Measurements from ENCODE around the gene SDR9C7.
"Not testable (repeated sequence)": the region's sequence is repeated elsewhere in the genome, so short reads cannot be mapped to it uniquely, and the experiment has no call there.

SDR9C7 gene

GRCh38 chr12:56916296-56916995 is 17.8 kb downstream of the SDR9C7 start:
- no peak for DNase-seq (ENCODE audit: low spot score)

GRCh38 chr12:56914724-56915123 is 19.5 kb downstream of the SDR9C7 start:
- DNase-seq (ENCODE audit: low spot score): no peak

DNA sequence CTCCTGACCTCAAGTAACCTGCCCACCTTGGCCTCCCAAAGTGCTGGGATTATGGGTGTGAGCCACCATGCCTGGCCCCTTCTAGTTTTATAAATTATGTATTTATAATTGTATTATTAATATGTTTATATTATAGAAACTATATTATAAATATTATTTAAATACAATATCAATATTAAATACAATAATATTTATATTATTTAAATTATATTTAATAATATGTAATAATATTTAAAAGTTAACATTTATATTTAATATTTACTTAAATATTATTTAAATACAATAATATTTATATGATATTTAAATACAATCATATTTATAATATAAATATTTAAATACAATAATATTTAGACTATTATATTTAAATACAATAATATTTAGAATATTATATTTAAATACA is 20.0 kb downstream of the SDR9C7 start:
- no peak for DNase-seq (ENCODE audit: low spot score)

GRCh38 chr12:56909403-56909802 is 24.8 kb downstream of the SDR9C7 start:
- not testable (repeated sequence) for DNase-seq (ENCODE audit: low spot score)

DNA sequence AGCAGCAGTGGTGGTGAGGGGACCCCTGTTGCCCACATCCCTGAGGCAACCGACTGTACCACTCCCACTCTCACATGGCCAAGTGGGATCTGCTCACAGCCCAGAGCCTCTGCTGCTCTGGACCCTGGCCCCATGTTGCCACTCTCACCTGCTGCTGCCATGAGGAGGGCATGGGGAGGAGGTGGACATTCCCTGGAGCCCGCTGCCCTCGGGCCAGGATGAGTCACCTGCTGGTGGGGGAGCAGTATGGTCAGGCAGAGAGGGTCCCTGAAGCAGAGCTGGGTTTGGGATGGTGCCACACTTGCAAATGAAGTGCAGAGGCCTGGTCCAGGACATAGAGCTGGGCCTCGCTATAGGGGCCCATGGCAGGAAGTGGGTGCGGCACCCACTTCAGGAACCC is 26.1 kb downstream of the SDR9C7 start:
- DNase-seq (ENCODE audit: low spot score): no peak

GRCh38 chr12:56905852-56906251 is 28.4 kb downstream of the SDR9C7 start:
- no peak for DNase-seq (ENCODE audit: low spot score)

DNA sequence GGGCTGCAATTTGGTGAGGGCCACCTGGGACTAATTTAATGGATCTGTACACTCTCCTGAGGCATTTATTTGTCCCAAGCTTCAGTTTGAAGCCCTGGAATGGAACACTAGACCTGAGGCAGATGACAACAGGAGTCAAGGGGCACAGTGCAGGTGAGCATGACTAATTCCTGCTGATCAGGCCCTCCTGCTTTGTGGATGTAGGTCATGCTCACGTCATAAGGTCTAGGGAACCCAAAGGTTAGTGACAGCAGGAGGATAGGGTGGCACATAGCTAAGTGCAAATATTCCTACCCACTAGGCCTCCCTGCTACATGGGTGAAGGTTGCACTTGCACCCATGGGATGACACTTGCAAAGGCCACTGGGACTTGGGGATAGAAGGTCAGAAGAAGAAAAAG is 30.8 kb downstream of the SDR9C7 start:
- no peak for DNase-seq (ENCODE audit: low spot score)

GRCh38 chr12:56901313-56901712 is 32.9 kb downstream of the SDR9C7 start:
- DNase-seq (ENCODE audit: low spot score): not testable (repeated sequence)

DNA sequence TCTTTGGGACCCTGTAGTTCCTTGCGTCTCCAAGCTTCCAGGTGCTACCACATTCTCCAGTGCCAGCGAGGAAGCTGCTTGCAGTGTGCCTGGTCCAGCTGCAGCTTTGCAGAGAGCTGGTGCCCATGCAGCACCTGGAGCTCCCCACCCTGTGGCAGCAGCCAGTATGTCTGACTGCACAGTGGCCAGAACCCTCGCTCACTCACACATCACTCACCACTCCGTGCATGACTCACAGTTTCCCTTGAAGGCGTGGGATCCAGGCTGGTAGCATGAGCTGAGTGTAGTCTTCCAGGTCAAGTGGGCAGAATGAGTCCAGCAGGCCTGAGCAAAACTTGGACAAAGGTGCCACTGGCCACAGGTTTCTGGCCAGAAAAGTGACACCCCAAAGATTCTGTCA is 33.6 kb downstream of the SDR9C7 start:
- DNase-seq (ENCODE audit: low spot score): no peak

GRCh38 chr12:56898938-56899337 is 35.3 kb downstream of the SDR9C7 start:
- DNase-seq (ENCODE audit: low spot score): no peak

DNA sequence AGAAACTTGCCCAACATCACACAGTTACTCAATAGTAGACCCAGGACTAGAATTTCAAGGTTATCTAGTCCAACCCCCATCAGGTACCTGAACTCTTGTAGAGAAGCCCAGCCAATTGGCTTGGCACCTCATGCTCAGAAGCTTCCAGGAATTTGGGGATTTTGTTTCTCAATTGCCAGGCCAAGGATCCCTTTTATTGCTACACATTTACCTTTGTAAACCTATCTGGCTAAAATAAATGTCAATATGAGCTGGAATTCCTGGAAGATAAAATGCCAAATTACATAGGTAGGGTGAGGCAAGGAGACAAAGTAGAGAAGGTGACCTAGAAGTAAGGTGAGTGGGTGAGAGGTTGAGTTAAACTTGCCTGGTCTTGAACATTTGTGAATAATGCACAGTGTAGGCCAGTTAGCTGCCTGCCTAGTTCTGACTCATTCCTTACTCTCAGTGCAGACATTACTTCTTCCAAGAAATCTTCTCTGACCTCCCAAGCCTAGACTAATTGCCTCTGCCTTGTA is 36.3 kb downstream of the SDR9C7 start:
- no peak for DNase-seq (ENCODE audit: low spot score)

- DNase-seq (ENCODE audit: low spot score): no peak
These were observed 38.1 kb downstream of the SDR9C7 start for GRCh38 chr12:56896082-56896481.

GRCh38 chr12:56894698-56895368 is 39.4 kb downstream of the SDR9C7 start:
- no peak for DNase-seq (ENCODE audit: low spot score)

- DNase-seq (ENCODE audit: low spot score): not testable (repeated sequence)
These were observed 42.3 kb downstream of the SDR9C7 start for GRCh38 chr12:56891885-56892284.

DNA sequence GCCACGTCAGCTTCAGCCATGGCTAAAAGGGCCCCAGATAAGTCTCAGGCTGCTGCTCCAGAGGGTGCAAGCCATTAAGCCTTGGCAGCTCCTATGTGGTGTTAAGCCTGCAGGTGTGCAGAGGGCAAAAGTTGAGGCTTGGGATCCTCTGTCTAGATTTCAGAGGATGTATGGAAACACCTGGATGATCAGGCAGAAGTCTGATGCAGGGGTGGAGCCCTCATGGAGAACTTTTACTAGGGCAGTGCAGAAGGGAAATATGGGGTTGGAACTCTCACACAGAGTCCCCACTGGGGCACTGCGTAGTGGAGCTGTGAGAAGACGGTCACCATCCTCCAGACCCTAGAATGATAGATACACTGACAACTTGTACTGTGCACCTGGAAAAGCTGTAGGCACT is 47.9 kb downstream of the SDR9C7 start:
- no peak for DNase-seq (ENCODE audit: low spot score)

GRCh38 chr12:56885316-56885715 is 48.9 kb downstream of the SDR9C7 start:
- no peak for DNase-seq (ENCODE audit: low spot score)

DNA sequence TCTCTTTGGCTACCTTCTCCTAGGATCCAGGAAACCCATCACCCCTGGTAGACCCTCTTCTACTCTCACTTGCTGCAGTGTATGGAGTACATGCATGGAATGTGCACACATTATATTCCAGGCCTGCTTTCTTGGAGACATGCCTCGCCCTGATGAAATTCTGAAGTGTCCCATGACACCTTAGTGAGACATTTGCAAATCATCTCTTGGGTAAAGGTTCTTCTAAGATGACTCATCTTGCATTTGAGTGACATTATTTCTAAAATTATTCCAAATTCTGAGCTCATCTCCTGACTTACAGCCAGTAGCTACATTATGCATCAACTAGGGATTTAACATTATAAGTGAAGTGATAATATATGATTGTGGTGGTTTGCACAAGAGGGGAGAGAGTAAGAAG is 49.8 kb downstream of the SDR9C7 start:
- no peak for DNase-seq (ENCODE audit: low spot score)

DNA sequence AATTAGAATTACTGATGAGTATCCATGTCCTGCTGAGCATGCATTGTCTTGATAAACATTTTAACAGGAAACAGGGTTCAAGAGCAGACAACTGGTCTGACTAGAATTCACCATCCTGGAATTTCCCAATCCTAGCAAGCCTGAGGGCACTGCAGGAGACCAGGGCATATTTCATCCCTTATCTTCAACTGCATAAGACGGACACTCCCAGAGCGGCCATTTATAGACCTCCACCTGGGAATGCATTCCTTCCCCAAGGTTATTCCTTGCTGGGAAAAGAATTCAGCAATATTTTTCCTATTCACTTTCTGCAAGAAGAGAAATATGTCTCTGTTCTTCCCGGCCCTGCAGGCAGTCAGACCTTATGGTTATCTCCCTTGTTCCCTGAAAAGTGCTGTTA is 51.8 kb downstream of the SDR9C7 start:
- not testable (repeated sequence) for DNase-seq (ENCODE audit: low spot score)

- DNase-seq (ENCODE audit: low spot score): no peak
These were observed 53.8 kb downstream of the SDR9C7 start for GRCh38 chr12:56880125-56880992.

DNA sequence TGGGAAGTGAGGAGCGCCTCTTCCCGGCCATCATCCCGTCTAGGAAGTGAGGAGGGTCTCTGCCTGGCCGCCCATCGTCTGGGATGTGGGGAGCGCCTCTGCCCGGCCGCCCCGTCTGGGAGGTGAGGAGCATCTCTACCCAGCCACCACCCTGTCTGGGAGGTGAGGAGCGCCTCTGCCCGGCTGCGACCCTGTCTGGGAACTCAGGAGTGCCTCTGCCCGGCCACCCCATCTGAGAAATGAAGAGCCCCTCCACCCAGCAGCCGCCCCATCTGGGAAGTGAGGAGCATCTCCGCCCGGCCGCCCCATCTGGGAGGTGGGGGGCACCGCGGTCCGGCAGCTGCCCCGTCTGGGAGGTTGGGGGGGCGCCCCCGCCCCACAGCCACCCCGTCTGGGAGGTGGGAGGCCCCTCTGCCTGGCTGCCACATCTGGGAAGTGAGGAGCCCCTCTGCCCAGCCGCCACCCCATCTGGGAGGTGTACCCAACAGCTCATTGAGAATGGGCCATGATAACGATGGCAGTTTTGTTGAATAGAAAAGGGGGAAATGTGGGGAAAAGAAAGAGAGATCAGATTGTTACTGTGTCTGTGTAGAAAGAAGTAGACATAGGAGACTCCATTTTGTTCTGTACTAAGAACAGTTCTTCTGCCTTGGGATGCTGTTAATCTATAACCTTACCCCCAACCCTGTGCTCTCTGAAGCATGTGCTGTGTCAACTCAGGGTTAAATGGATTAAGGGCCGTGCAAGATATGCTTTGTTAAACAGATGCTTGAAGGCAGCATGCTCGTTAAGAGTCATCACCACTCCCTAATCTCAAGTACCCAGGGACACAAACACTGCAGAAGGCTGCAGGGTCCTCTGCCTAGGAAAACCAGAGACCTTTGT is 54.7 kb downstream of the SDR9C7 start:
- not testable (repeated sequence) for DNase-seq (ENCODE audit: low spot score)

- DNase-seq (ENCODE audit: low spot score): no peak
These were observed 56.2 kb downstream of the SDR9C7 start for GRCh38 chr12:56878010-56878339.
